GM12878 (cell line): ENCODE data around the gene NR2F1. TPM values are rescaled to one million over a fixed set of nuclear protein-coding genes. Genes with fewer than 3 reads are reported as not detected.

Experiments used
- ATAC-seq: fragments of 200-7000 bp; cut with Tn5 transposase; 3 replicates; pipeline ENCODE4 v1.9.1; 2020; ENCODE audit warnings: mild to moderate bottlenecking, moderate library complexity
- BruUV-seq: library from RNA; stranded (reverse); fragments of 400-500 nt; replicated peaks from 2 replicates; lab custom pipeline; 2021; lab: Mats Ljungman, UMichigan
- CTCF ChIA-PET: fragments of 300-600 bp; sonication (Branson Sonifier 250); formaldehyde crosslinking; extraction: SDS; loops from one replicate; lab custom pipeline; 2021; ENCODE audit warnings: inconsistent platforms; lab: Yijun Ruan, JAX
- POLR2A ChIA-PET: fragments of 350-600 bp; formaldehyde crosslinking; extraction: SDS; loops from one replicate; lab custom pipeline; 2021; ENCODE audit warnings: inconsistent platforms; lab: Charles Lee
- RAD21 ChIA-PET: fragments of 300-600 bp; sonication (Branson Sonifier 250); formaldehyde crosslinking; loops from one replicate; lab custom pipeline; 2023; ENCODE audit warnings: antibody characterized with exemption; ENCODE audit not compliant: unreplicated experiment; lab: Charles Lee
- SMC1A ChIA-PET: fragments of 300-600 bp; sonication (Branson Sonifier 250); formaldehyde crosslinking; loops from one replicate; lab custom pipeline; 2023; ENCODE audit not compliant: unreplicated experiment, uncharacterized antibody; lab: Charles Lee
- DNase-seq: peaks from one replicate; pipeline ENCODE4 v3.0.0-alpha.2; 2011; ENCODE audit warnings: low read depth, low spot score
- FAIRE-seq: peaks from 3 replicates; lab custom pipeline; 2011; peaks lifted over from hg19 to GRCh38; lab: Jason Lieb, UNC
- H2AFZ ChIP-seq: 2 replicates; pipeline ENCODE4 v1.6.0; 2011; ENCODE audit warnings: low read depth, low read length, control low read depth; ENCODE audit not compliant: control insufficient read depth
- H3K27ac ChIP-seq: 2 replicates; pipeline ENCODE4 v1.5.1; 2011; ENCODE audit warnings: control low read depth; ENCODE audit not compliant: control insufficient read depth, insufficient read depth
- H3K27me3 ChIP-seq, 2 experiments: replicated peaks in 1 of 2; 2 replicates each; pipeline versions ENCODE4 v1.6.0 to v1.6.1; 2011; ENCODE audit warnings: low read length in 1 of 2; ENCODE audit not compliant: control insufficient read depth in 2 of 2, insufficient read depth in 2 of 2
- H3K36me3 ChIP-seq, 2 experiments: 2 replicates each; pipeline ENCODE4 v1.5.1; 2011; ENCODE audit warnings: low read length in 1 of 2; ENCODE audit not compliant: control insufficient read depth in 2 of 2, insufficient read depth in 2 of 2
- H3K4me1 ChIP-seq: 2 replicates; pipeline ENCODE4 v1.6.1; 2011; ENCODE audit warnings: mild to moderate bottlenecking, low read length, moderate library complexity, mixed read lengths; ENCODE audit not compliant: control insufficient read depth, insufficient read depth
- H3K4me2 ChIP-seq: 2 replicates; pipeline ENCODE4 v1.6.0; 2011; ENCODE audit warnings: control low read depth; ENCODE audit not compliant: control insufficient read depth, insufficient read depth
- H3K4me3 ChIP-seq: fragments of 200-600 bp; sonication (generic); 2 replicates; pipeline ENCODE4 v1.5.1; 2016
- H3K79me2 ChIP-seq: 2 replicates; pipeline ENCODE4 v1.6.0; 2011; ENCODE audit warnings: low read length; ENCODE audit not compliant: control insufficient read depth, insufficient read depth
- H3K9ac ChIP-seq: 2 replicates; pipeline ENCODE4 v1.8.0; 2011; ENCODE audit warnings: low read length, control low read depth, mixed read lengths; ENCODE audit not compliant: control insufficient read depth, insufficient read depth
- H3K9me3 ChIP-seq: replicated peaks from 3 replicates; pipeline ENCODE4 v1.5.1; 2011; ENCODE audit warnings: mild to moderate bottlenecking, low read length; ENCODE audit not compliant: control insufficient read depth, insufficient read depth
- H4K20me1 ChIP-seq: 2 replicates; pipeline ENCODE4 v1.6.0; 2011; ENCODE audit not compliant: control insufficient read depth, insufficient read depth
- EED ChIP-seq: sonication (generic); IDR thresholded peaks from 2 replicates; pipeline ENCODE4 v1.6.1; 2016; ENCODE audit warnings: antibody characterized with exemption, low read depth
- IKZF2 ChIP-seq, 2 experiments: fragments of 450-650 bp; IDR thresholded peaks; 2 replicates each; pipeline ENCODE4 v1.6.1; 2017; ENCODE audit warnings: mild to moderate bottlenecking in 2 of 2, moderate library complexity in 2 of 2
- SMC3 ChIP-seq: IDR thresholded peaks from 2 replicates; pipeline ENCODE4 v1.6.1; 2011; ENCODE audit warnings: low read length, improper control_type of control experiment, borderline replicate concordance
- SUZ12 ChIP-seq: fragments of 200-600 bp; sonication (generic); IDR thresholded peaks from one replicate; pipeline ENCODE4 v1.6.1; 2018; ENCODE audit warnings: antibody characterized with exemption, mild to moderate bottlenecking; ENCODE audit not compliant: unreplicated experiment
- WGBS: methylation state at CpG from one replicate; pipeline ENCODE4 v1.1.6; 2016; ENCODE audit warnings: low lambda C conversion rate; ENCODE audit not compliant: insufficient replicate concordance, insufficient coverage; ENCODE audit errors: missing lambda C conversion rate; 5-methylcytosine and 5-hydroxymethylcytosine counted together
- in situ Hi-C: fragments of 300-500 bp; cut with MboI; formaldehyde crosslinking; loops from 9 replicates; pipeline ENCODE4 v1.14.3; 2018; ENCODE audit warnings: mixed read lengths
- intact Hi-C: fragments of 100-400 bp; cut with micrococcal nuclease; formaldehyde crosslinking; loops from one replicate; pipeline ENCODE4 v1.14.2; 2022; ENCODE audit not compliant: unreplicated experiment
- polyA plus RNA-seq, 11 experiments: library from polyadenylated mRNA; depleted of rRNA in 4 of 11; unstranded in 6 of 11; stranded (reverse) in 5 of 11; fragments of >200 nt; fragmentation: Nextera tagmentation in 4 of 11; fragmentation: Illumina TruSeq in 1 of 11; extraction: Ambion mirVana in 4 of 11; extraction: Trizol in 1 of 11; gene quantifications; 1 replicate in 1 of 11; 2 replicates in 10 of 11; pipeline versions ENCODE4 v1.2.1 to v1.2.3, GENCODE V29; 2011 to 2016; ENCODE audit warnings: inconsistent platforms in 2 of 11, missing spikeins in 2 of 11, low read depth in 1 of 11
- total RNA-seq, 4 experiments: library from RNA; depleted of rRNA in 3 of 4; stranded (reverse); fragments of >200 nt in 3 of 4; fragmentation: Illumina TruSeq in 1 of 4; extraction: Trizol in 1 of 4; gene quantifications; 2 replicates each; pipeline versions ENCODE4 v1.2.1 to v1.2.3, GENCODE V29; 2013 to 2021

Gene NR2F1
- total and polyA plus RNA-seq, 10 of the 15 experiments (the other 5 are each of a cell fraction or from before 2014, with no cell fraction given): 0.04 to 0.79 (median 0.36) TPM; not detected in 7

DNA sequence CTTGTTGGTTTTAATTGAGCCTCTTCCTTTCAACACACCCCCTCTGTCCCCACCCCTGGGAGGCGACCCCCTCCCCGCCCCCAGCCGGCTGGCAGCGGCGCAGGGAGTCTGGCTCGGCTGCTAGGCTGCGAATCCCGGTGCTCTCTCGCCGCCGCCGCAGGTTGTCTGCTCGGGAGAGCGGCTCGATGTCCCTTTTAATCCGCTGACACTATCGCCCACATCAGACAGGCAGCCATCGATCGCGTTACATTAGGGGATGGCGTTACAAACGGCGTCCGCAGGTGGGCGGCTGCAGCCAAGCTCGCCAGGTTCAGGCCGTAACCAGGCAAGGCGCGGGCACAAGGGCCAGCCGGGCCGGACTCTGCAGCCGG, 3.3 kb upstream of the NR2F1 start:
- H3K27me3 ChIP-seq: peaks cover 9 to 37% of the 10 kb centered on the region in 2 experiments
- H3K79me2 ChIP-seq: no peaks in the 10 kb centered on the region
- RAD21 ChIA-PET: interaction anchor here (1.1 kb wide), 1 partner anchor 221 kb away, joined by 4 read pairs; no protein-coding TSS in a partner anchor
- POLR2A ChIA-PET: interaction anchor here (1.5 kb wide), 1 partner anchor 17 kb away, joined by 4 read pairs; no protein-coding TSS in a partner anchor
- H3K4me2 ChIP-seq: peak overlapping the region; percentile 98
- H3K9me3 ChIP-seq: no peaks in the 10 kb centered on the region
- SMC1A ChIA-PET: no interaction called here
- no peaks in the 10 kb centered on the region for H4K20me1 ChIP-seq
- no peaks in the 10 kb centered on the region for H3K36me3 ChIP-seq
- H2AFZ ChIP-seq: peak overlapping the region; percentile 23; the same call in 1 of the 2 replicates
- FAIRE-seq (no peak), DNase-seq (no peak)
- intact Hi-C loops: loop anchor here (1.0 to 2.0 kb wide), 2 partner anchors 41 to 335 kb away; no protein-coding TSS in a partner anchor
- CTCF ChIA-PET: interaction anchor here (0.6 to 1.7 kb wide), 2 partner anchors 221 to 349 kb away, joined by 3 to 5 read pairs; no protein-coding TSS in a partner anchor
- WGBS: 30% methylated on average over 21 of the region's 32 CpGs
- in situ Hi-C loops: loop anchor here (5.0 to 25.0 kb wide), 2 partner anchors 333 to 1108 kb away; no protein-coding TSS in a partner anchor
- no peak for TF ChIP-seq EED
- no peak for TF ChIP-seq SMC3
- peak; percentile 47 for TF ChIP-seq SUZ12
- no peak for TF ChIP-seq IKZF2 (IDR thresholded peaks at IDR 0.05)
- TF ChIP-seq, all 136 proteins: peak for 1
- ATAC-seq: peak; percentile 30
- Histone ChIP-seq H3K27ac (no peak overlapping the region), H3K4me3 (peak overlapping the region; percentile 64; the same call in 1 of the 2 replicates), H3K9ac (no peak overlapping the region), H3K4me1 (peaks cover 18% of the 10 kb centered on the region)
- BruUV-seq: no TSS peak
